SH-SY5Y (cell line): ENCODE measurements around the gene CCDC194.

Experiments used
- GATA2 ChIP-seq: IDR thresholded peaks from 2 replicates; pipeline ENCODE4 v1.6.1; 2011; ENCODE audit warnings: mild to moderate bottlenecking, low read depth, low read length
- GATA3 ChIP-seq: IDR thresholded peaks from 2 replicates; pipeline ENCODE4 v1.6.1; 2011; ENCODE audit warnings: low read depth, mild to moderate bottlenecking, low read length, moderate library complexity

GRCh38 chr19:17419621-17420474 is 25.9 kb upstream of the CCDC194 start, which contains the start of gene MVB12A:
- no peak for TF ChIP-seq GATA2
- no peak for TF ChIP-seq GATA3
